Natural killer cell (primary cell): ENCODE results near the gene PI4K2B. TPM values are rescaled to one million over a fixed set of nuclear protein-coding genes. Genes with fewer than 3 reads are reported as not detected.
"Not testable (repeated sequence)": the region's sequence is repeated elsewhere in the genome, so short reads cannot be mapped to it uniquely, and the experiment has no call there.

ENCODE experiments used
- ATAC-seq, 3 donors: fragments of 150-1000 bp in 2 of 3; fragments of 200-7000 bp in 1 of 3; cut with Tn5 transposase; 1 replicate in 1 of 3; 2 replicates in 2 of 3; pipeline ENCODE4 v1.10.0; 2021; ENCODE audit warnings: mild to moderate bottlenecking in 2 of 3, moderate library complexity in 2 of 3
- DNase-seq, 2 donors: peaks; one replicate each; pipeline versions ENCODE4 v3.0.0 to v3.0.0-alpha.2; 2013 to 2021; ENCODE audit warnings: mixed read lengths in 1 of 2
- H3K27ac ChIP-seq: one replicate; pipeline ENCODE4 v1.5.1; 2013; ENCODE audit warnings: mild to moderate bottlenecking, low read length
- H3K27me3 ChIP-seq: one replicate; pipeline ENCODE4 v1.6.1; 2013; ENCODE audit warnings: low read length; ENCODE audit not compliant: control insufficient read depth, insufficient read depth
- H3K36me3 ChIP-seq: one replicate; pipeline ENCODE4 v1.6.1; 2013; ENCODE audit warnings: low read length; ENCODE audit not compliant: control insufficient read depth, insufficient read depth
- H3K4me1 ChIP-seq: one replicate; pipeline ENCODE4 v1.6.1; 2013; ENCODE audit warnings: low read length; ENCODE audit not compliant: control insufficient read depth, insufficient read depth
- H3K4me3 ChIP-seq: one replicate; pipeline ENCODE4 v1.5.1; 2013; ENCODE audit warnings: low read length
- H3K9me3 ChIP-seq: one replicate; pipeline ENCODE4 v1.6.1; 2013; ENCODE audit warnings: low read length; ENCODE audit not compliant: control insufficient read depth, insufficient read depth
- H3K27ac Mint-ChIP-seq, 2 donors: one replicate each; pipeline ENCODE4 v1.8.0; 2022; ENCODE audit warnings: mild to moderate bottlenecking in 2 of 2, mixed read lengths in 2 of 2, moderate library complexity in 1 of 2
- H3K27me3 Mint-ChIP-seq, 2 donors: one replicate each; pipeline ENCODE4 v1.8.0; 2022; ENCODE audit warnings: low read depth in 2 of 2, mixed read lengths in 2 of 2
- H3K36me3 Mint-ChIP-seq: one replicate; pipeline ENCODE4 v1.8.0; 2022; ENCODE audit warnings: mixed read lengths
- H3K4me1 Mint-ChIP-seq, 2 donors: one replicate each; pipeline ENCODE4 v1.8.0; 2022; ENCODE audit warnings: mixed read lengths in 2 of 2
- H3K4me3 Mint-ChIP-seq: one replicate; pipeline ENCODE4 v1.8.0; 2022; ENCODE audit warnings: mild to moderate bottlenecking, moderate library complexity, mixed read lengths
- H3K9me3 Mint-ChIP-seq, 2 donors: one replicate each; pipeline ENCODE4 v1.8.0; 2022; ENCODE audit warnings: mixed read lengths in 2 of 2
- WGBS: methylation state at CpG from one replicate; pipeline ENCODE4 v1.1.7; 2013; ENCODE audit warnings: missing lambda C conversion rate; ENCODE audit not compliant: insufficient coverage; 5-methylcytosine and 5-hydroxymethylcytosine counted together
- intact Hi-C: fragments of 100-400 bp; cut with micrococcal nuclease; formaldehyde crosslinking; loops from one replicate; pipeline ENCODE4 v1.14.2; 2022
- total RNA-seq, 4 donors: library from RNA; stranded (reverse); fragments of 120-200 nt in 1 of 4; gene quantifications; one replicate each; pipeline versions ENCODE4 v1.2.3 to v1.2.4, GENCODE V29; 2013 to 2022
- TF ChIP-seq, protein P1 (sequence below): fragments of 200-600 bp; IDR thresholded peaks from one replicate; pipeline ENCODE4 v1.8.0; 2022; ENCODE audit warnings: antibody characterized with exemption

Gene PI4K2B
- total RNA-seq, 3 donors from 2014 or later (not counting 1 experiment from before 2014, with no cell fraction given) = 12.2 to 14.5 (median 13.0) TPM

- no peaks in the 10 kb centered on the region for H3K27me3 Mint-ChIP-seq
- H3K4me3 ChIP-seq = peak overlapping the region; percentile 93
These were observed 847 bp downstream of the PI4K2B start for GRCh38 chr4:25234390-25235370.

GRCh38 chr4:25235401-25235800 is 1.6 kb downstream of the PI4K2B start:
- Histone ChIP-seq H3K36me3 (no peaks in the 10 kb centered on the region), H3K27me3 (no peaks in the 10 kb centered on the region), H3K4me3 (peak overlapping the region; percentile 93), H3K9me3 (peaks cover 5% of the 10 kb centered on the region), H3K27ac (peak overlapping the region; percentile 83), H3K4me1 (peaks cover 22% of the 10 kb centered on the region)
- H3K36me3 Mint-ChIP-seq = peaks cover 7% of the 10 kb centered on the region
- DNase-seq (peak in 1 of 2 donors; percentile 32), ATAC-seq (no peak)
- intact Hi-C loops = loop anchor here (2.0 kb wide), 1 partner anchor 141 kb away; the partner anchor contains the start of gene ANAPC4
- H3K27ac Mint-ChIP-seq = peak overlapping the region; percentile 99 to 100
- H3K27me3 Mint-ChIP-seq = no peaks in the 10 kb centered on the region
- H3K9me3 Mint-ChIP-seq = peaks cover 0 to 3% of the 10 kb centered on the region in 2 donors
- TF ChIP-seq, protein P1, sequence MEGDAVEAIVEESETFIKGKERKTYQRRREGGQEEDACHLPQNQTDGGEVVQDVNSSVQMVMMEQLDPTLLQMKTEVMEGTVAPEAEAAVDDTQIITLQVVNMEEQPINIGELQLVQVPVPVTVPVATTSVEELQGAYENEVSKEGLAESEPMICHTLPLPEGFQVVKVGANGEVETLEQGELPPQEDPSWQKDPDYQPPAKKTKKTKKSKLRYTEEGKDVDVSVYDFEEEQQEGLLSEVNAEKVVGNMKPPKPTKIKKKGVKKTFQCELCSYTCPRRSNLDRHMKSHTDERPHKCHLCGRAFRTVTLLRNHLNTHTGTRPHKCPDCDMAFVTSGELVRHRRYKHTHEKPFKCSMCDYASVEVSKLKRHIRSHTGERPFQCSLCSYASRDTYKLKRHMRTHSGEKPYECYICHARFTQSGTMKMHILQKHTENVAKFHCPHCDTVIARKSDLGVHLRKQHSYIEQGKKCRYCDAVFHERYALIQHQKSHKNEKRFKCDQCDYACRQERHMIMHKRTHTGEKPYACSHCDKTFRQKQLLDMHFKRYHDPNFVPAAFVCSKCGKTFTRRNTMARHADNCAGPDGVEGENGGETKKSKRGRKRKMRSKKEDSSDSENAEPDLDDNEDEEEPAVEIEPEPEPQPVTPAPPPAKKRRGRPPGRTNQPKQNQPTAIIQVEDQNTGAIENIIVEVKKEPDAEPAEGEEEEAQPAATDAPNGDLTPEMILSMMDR = no peak
- WGBS = 24% methylated on average over 6 of the region's 6 CpGs
- peak overlapping the region; percentile 100 for H3K4me3 Mint-ChIP-seq
- H3K4me1 Mint-ChIP-seq = peaks cover 40 to 46% of the 10 kb centered on the region in 2 donors

More at GRCh38 chr4:25234390-25235370, 847 bp downstream of the PI4K2B start:
- peaks cover 33 to 39% of the 10 kb centered on the region in 2 donors for H3K4me1 Mint-ChIP-seq
- no peaks in the 10 kb centered on the region for H3K36me3 ChIP-seq
- intact Hi-C loops = loop anchor here (1.0 to 2.0 kb wide), 3 partner anchors 74 to 142 kb away; partner anchors contain the start of genes ANAPC4, SEPSECS and ZCCHC4
- under 1% methylated on average over 48 of the region's 49 CpGs for WGBS
- DNase-seq = peak; percentile 47 to 83
- peaks cover 17% of the 10 kb centered on the region for H3K4me1 ChIP-seq
- peak overlapping the region; percentile 99 to 100 for H3K27ac Mint-ChIP-seq
- no peaks in the 10 kb centered on the region for H3K27me3 ChIP-seq
- peak; percentile 64 to 81 (median 69) for ATAC-seq
- H3K27ac ChIP-seq = peak overlapping the region; percentile 89
- H3K4me3 Mint-ChIP-seq = peak overlapping the region; percentile 100
- peaks cover 5% of the 10 kb centered on the region for H3K9me3 ChIP-seq
- H3K9me3 Mint-ChIP-seq = peaks cover 0 to 3% of the 10 kb centered on the region in 2 donors
- H3K36me3 Mint-ChIP-seq = peaks cover 7% of the 10 kb centered on the region
- TF ChIP-seq, protein P1 = peak; percentile 57

GRCh38 chr4:25236030-25236429 is 2.2 kb downstream of the PI4K2B start:
- H3K36me3 Mint-ChIP-seq, DNase-seq, H3K9me3 Mint-ChIP-seq, H3K27me3 ChIP-seq, intact Hi-C loops, H3K9me3 ChIP-seq, ATAC-seq, H3K36me3 ChIP-seq, H3K27me3 Mint-ChIP-seq, H3K4me3 ChIP-seq: not testable (repeated sequence)
- Mint-ChIP-seq H3K4me1 (peaks cover 47 to 52% of the 10 kb centered on the region in 2 donors), H3K4me3 (peak overlapping the region; percentile 100), H3K27ac (peak overlapping the region; percentile 99 to 100)
- Histone ChIP-seq H3K27ac (peak overlapping the region; percentile 83), H3K4me1 (peaks cover 22% of the 10 kb centered on the region)
- WGBS = 100% methylated on average over 2 of the region's 2 CpGs

GRCh38 chr4:25236971-25237370 is 3.1 kb downstream of the PI4K2B start:
- intact Hi-C loops = no loop called here
- Mint-ChIP-seq H3K36me3 (peaks cover 7% of the 10 kb centered on the region), H3K9me3 (peaks cover 0 to 3% of the 10 kb centered on the region in 2 donors), H3K4me3 (peak overlapping the region; percentile 56), H3K4me1 (peaks cover 48 to 53% of the 10 kb centered on the region in 2 donors), H3K27me3 (no peaks in the 10 kb centered on the region), H3K27ac (peak overlapping the region; percentile 76 to 99)
- H3K9me3 ChIP-seq = peaks cover 5% of the 10 kb centered on the region
- H3K27ac ChIP-seq = no peak overlapping the region
- TF ChIP-seq, protein P1 = no peak
- H3K27me3 ChIP-seq = no peaks in the 10 kb centered on the region
- H3K36me3 ChIP-seq = no peaks in the 10 kb centered on the region
- ATAC-seq (no peak), DNase-seq (no peak)
- H3K4me1 ChIP-seq = peaks cover 22% of the 10 kb centered on the region
- WGBS = 100% methylated on average over 1 of the region's 2 CpGs
- H3K4me3 ChIP-seq = no peak overlapping the region
